K562 (cell line): ENCODE data around the gene ZNF2. TPM values are rescaled to one million over a fixed set of nuclear protein-coding genes. Genes with fewer than 3 reads are reported as not detected.

Source experiments
- ATAC-seq: fragments of 200-7000 bp; cut with Tn5 transposase; 3 replicates; pipeline ENCODE4 v1.9.1; 2020; ENCODE audit warnings: moderate library complexity
- BruUV-seq: library from RNA; stranded (reverse); fragments of 400-500 nt; replicated peaks from 2 replicates; lab custom pipeline; 2021; lab: Mats Ljungman, UMichigan
- CTCF ChIA-PET: fragments of 300-600 bp; formaldehyde crosslinking; extraction: SDS; loops from one replicate; lab custom pipeline; 2021; ENCODE audit warnings: low intra/inter-chr PET ratio; lab: Yijun Ruan, JAX
- POLR2A ChIA-PET: fragments of 300-600, 350-650 bp; sonication (Branson Sonifier 250); formaldehyde crosslinking; extraction: SDS; loops from one replicate; lab custom pipeline; 2021; ENCODE audit warnings: antibody characterized with exemption, inconsistent platforms; lab: Yijun Ruan, JAX
- DNase-seq, 4 experiments: peaks; one replicate each; pipeline versions ENCODE4 v3.0.0 to v3.0.0-alpha.2; 2011 to 2018; ENCODE audit warnings: low spot score in 3 of 4, mixed read lengths in 3 of 4; ENCODE audit errors: extremely low read depth in 1 of 4
- FAIRE-seq: peaks from 2 replicates; lab custom pipeline; 2011; peaks lifted over from hg19 to GRCh38; lab: Jason Lieb, UNC
- H2AFZ ChIP-seq: 2 replicates; pipeline ENCODE4 v1.6.0; 2011; ENCODE audit warnings: low read depth, low read length, control low read depth, inconsistent platforms
- H3K27ac ChIP-seq: fragments of 200-600 bp; 3 replicates; pipeline ENCODE4 v1.8.0; 2011; ENCODE audit warnings: low read depth, mild to moderate bottlenecking, control low read depth, inconsistent platforms, low read length, moderate library complexity, mixed read lengths; ENCODE audit errors: extremely low read depth
- H3K27me3 ChIP-seq, 2 experiments: fragments of 300-600 bp in 1 of 2; 2 replicates in 1 of 2; 3 replicates in 1 of 2; pipeline versions ENCODE4 v1.6.0 to v1.8.0; 2011; ENCODE audit warnings: inconsistent platforms in 2 of 2, low read length in 2 of 2, mild to moderate bottlenecking in 1 of 2, mixed read lengths in 1 of 2, moderate library complexity in 1 of 2; ENCODE audit not compliant: control insufficient read depth in 2 of 2, insufficient read depth in 2 of 2
- H3K36me3 ChIP-seq: fragments of 300-600 bp; 3 replicates; pipeline ENCODE4 v1.8.0; 2011; ENCODE audit warnings: mild to moderate bottlenecking, low read length, inconsistent platforms; ENCODE audit not compliant: control insufficient read depth, insufficient read depth
- H3K4me1 ChIP-seq, 2 experiments: fragments of 200-600 bp in 1 of 2; replicated peaks in 1 of 2; 2 replicates in 1 of 2; 3 replicates in 1 of 2; pipeline versions ENCODE4 v1.5.1 to v1.8.0; 2011; ENCODE audit warnings: inconsistent platforms in 2 of 2, low read length in 2 of 2, mild to moderate bottlenecking in 1 of 2, mixed read lengths in 1 of 2, moderate library complexity in 1 of 2; ENCODE audit not compliant: control insufficient read depth in 2 of 2, insufficient read depth in 2 of 2
- H3K4me2 ChIP-seq: 2 replicates; pipeline ENCODE4 v1.6.1; 2011; ENCODE audit warnings: low read length, control low read depth, inconsistent platforms, mixed read lengths; ENCODE audit not compliant: insufficient read depth
- H3K4me3 ChIP-seq: fragments of 200-600 bp; sonication (generic), shearing (Covaris generic); 2 replicates; pipeline ENCODE4 v1.5.1; 2016; ENCODE audit warnings: control low read depth, inconsistent platforms
- H3K79me2 ChIP-seq: fragments of 200-600 bp; 3 replicates; pipeline ENCODE4 v1.8.0; 2011; ENCODE audit warnings: low read length, inconsistent platforms; ENCODE audit not compliant: control insufficient read depth, insufficient read depth
- H3K9ac ChIP-seq, 2 experiments: 2 replicates each; pipeline versions ENCODE4 v1.6.0 to v1.6.1; 2011; ENCODE audit warnings: low read depth in 2 of 2, low read length in 2 of 2, control low read depth in 1 of 2, inconsistent platforms in 1 of 2, mild to moderate bottlenecking in 1 of 2, mixed read lengths in 1 of 2; ENCODE audit not compliant: insufficient read depth in 1 of 2
- H3K9me1 ChIP-seq: one replicate; pipeline ENCODE4 v1.6.0; 2011; ENCODE audit warnings: inconsistent platforms, mild to moderate bottlenecking, low read length, moderate library complexity; ENCODE audit not compliant: control insufficient read depth, insufficient read depth
- H3K9me3 ChIP-seq: replicated peaks from 2 replicates; pipeline ENCODE4 v1.5.1; 2011; ENCODE audit warnings: low read depth, low read length, inconsistent platforms; ENCODE audit not compliant: control insufficient read depth, insufficient read depth
- H4K20me1 ChIP-seq: replicated peaks from 2 replicates; pipeline ENCODE4 v1.6.1; 2011; ENCODE audit warnings: low read length, inconsistent platforms, mixed read lengths; ENCODE audit not compliant: control insufficient read depth, insufficient read depth
- POLR2H ChIP-seq: IDR thresholded peaks from 2 replicates; pipeline ENCODE4 v1.6.1; 2016; ENCODE audit warnings: missing genetic modification characterization, low read depth, mild to moderate bottlenecking, control low read depth, missing compliant biosample characterization, moderate library complexity
- PRDM10 ChIP-seq: fragments of 450-650 bp; IDR thresholded peaks from 2 replicates; pipeline ENCODE4 v1.6.1; 2018; ENCODE audit not compliant: partially characterized antibody
- REST ChIP-seq, 2 experiments: fragments of 450-650 bp; formaldehyde crosslinking in 1 of 2; IDR thresholded peaks; 2 replicates each; pipeline versions ENCODE4 v1.4.0 to v1.6.1; 2014 to 2020; ENCODE audit warnings: mild to moderate bottlenecking in 2 of 2, borderline replicate concordance in 1 of 2, low read depth in 1 of 2
- SOX6 ChIP-seq: fragments of 450-650 bp; IDR thresholded peaks from 2 replicates; pipeline ENCODE4 v1.6.1; 2014; ENCODE audit warnings: mild to moderate bottlenecking
- ZNF507 ChIP-seq: conservative IDR thresholded peaks from 2 replicates; pipeline ENCODE4 v1.6.1; 2017; ENCODE audit warnings: missing genetic modification characterization, missing compliant biosample characterization
- ZNF830 ChIP-seq: fragments of 250-450 bp; sonication (Bioruptor Pico); IDR thresholded peaks from 2 replicates; pipeline ENCODE4 v1.5.0; 2021; ENCODE audit warnings: mild to moderate bottlenecking
- WGBS: fragments of 100-300 bp; shearing (Covaris generic); methylation state at CpG from one replicate; pipeline ENCODE4 v1.1.6; 2016; ENCODE audit warnings: low coverage, mixed read lengths; ENCODE audit not compliant: insufficient coverage; ENCODE audit errors: missing lambda C conversion rate; 5-methylcytosine and 5-hydroxymethylcytosine counted together
- in situ Hi-C: fragments of 300-500 bp; cut with MboI; formaldehyde crosslinking; loops from 4 replicates; pipeline ENCODE4 v1.15.0; 2018; ENCODE audit warnings: inconsistent platforms, mixed read lengths
- intact Hi-C: fragments of 100-400 bp; cut with micrococcal nuclease; formaldehyde crosslinking; loops from 2 replicates; pipeline ENCODE4 v1.14.2; 2022
- polyA plus RNA-seq, 8 experiments: library from polyadenylated mRNA; depleted of rRNA in 4 of 8; stranded (reverse) in 5 of 8; unstranded in 3 of 8; fragments of >200 nt; fragmentation: Nextera tagmentation in 2 of 8; fragmentation: Illumina TruSeq in 1 of 8; extraction: Ambion mirVana in 2 of 8; extraction: Trizol in 1 of 8; gene quantifications; 2 replicates each; pipeline versions ENCODE4 v1.2.1 to v1.2.3, GENCODE V29; 2011 to 2014; ENCODE audit warnings: inconsistent platforms in 1 of 8, missing spikeins in 1 of 8
- total RNA-seq, 7 experiments: library from RNA; depleted of rRNA in 6 of 7; stranded (reverse); fragments of >200 nt in 6 of 7; fragmentation: Illumina TruSeq in 2 of 7; extraction: Trizol in 2 of 7; gene quantifications; 2 replicates each; pipeline versions ENCODE4 v1.2.1 to v1.2.3, GENCODE V29; 2011 to 2021; ENCODE audit warnings: low replicate concordance in 1 of 7

Gene ZNF2
- total and polyA plus RNA-seq, 9 of the 15 experiments (the other 6 are each of a cell fraction or from before 2014, with no cell fraction given), result 1.6 to 4.5 (median 3.4) TPM

- TF ChIP-seq POLR2H (peak; percentile 82), SOX6 (0 out of 2 replicates have a peak, but pooled peaks have one; percentile 10)
These were observed at the start of gene ZNF2 (continued) for GRCh38 chr2:95165371-95166064.

GRCh38 chr2:95121093-95121406 is 44.6 kb upstream of the ZNF2 start:
- ChIA-PET POLR2A (interaction anchor here (0.7 to 0.9 kb wide), 5 partner anchors 9 to 76 kb away, joined by 3 to 5 read pairs (median 3); no protein-coding TSS in a partner anchor), CTCF (no interaction called here)
- H3K4me2 ChIP-seq, result peak overlapping the region; percentile 99
- no peak for FAIRE-seq
- no peak for ATAC-seq
- H3K27me3 ChIP-seq, result no peaks in the 10 kb centered on the region
- H3K27ac ChIP-seq, result peak overlapping the region; percentile 98
- 0 out of 2 replicates have a peak, but pooled peaks cover 4% of the 10 kb centered on the region for H4K20me1 ChIP-seq
- H3K4me3 ChIP-seq, result peak overlapping the region; percentile 98
- peaks cover 42% of the 10 kb centered on the region for H3K36me3 ChIP-seq
- H3K9ac ChIP-seq, result peak overlapping the region; percentile 95 to 100
- H3K9me1 ChIP-seq, result no peaks in the 10 kb centered on the region
- no peak for DNase-seq
- BruUV-seq, result no TSS peak
- intact Hi-C loops (loop anchor here (5.0 kb wide), 1 partner anchor 46 kb away; the partner anchor contains the start of gene ZNF2), in situ Hi-C loops (no loop called here)
- H3K79me2 ChIP-seq, result peaks cover 50% of the 10 kb centered on the region
- no peaks in the 10 kb centered on the region for H3K9me3 ChIP-seq
- peak overlapping the region; percentile 98 for H2AFZ ChIP-seq
- H3K4me1 ChIP-seq, result peaks cover 10 to 14% of the 10 kb centered on the region in 2 experiments; a peak in 4 of 5 replicates
- WGBS, result 0% methylated on average over 10 of the region's 11 CpGs
- no peak for TF ChIP-seq ZNF830 (CRISPR knock-in tag)
- TF ChIP-seq PRDM10, result peak; percentile 20
- no peak for TF ChIP-seq REST (IDR thresholded peaks at IDR 0.05; ENCODE audit: borderline replicate concordance)
- no peak for TF ChIP-seq REST (CRISPR knock-in tag; IDR thresholded peaks at IDR 0.05; ENCODE audit: low read depth)
- no peak for TF ChIP-seq ZNF507 (tag)
